ENCODE data around the gene SNAPC3.
"Not testable (repeated sequence)": the region's sequence is repeated elsewhere in the genome, so short reads cannot be mapped to it uniquely, and the experiment has no call there.

Gene SNAPC3

DNA sequence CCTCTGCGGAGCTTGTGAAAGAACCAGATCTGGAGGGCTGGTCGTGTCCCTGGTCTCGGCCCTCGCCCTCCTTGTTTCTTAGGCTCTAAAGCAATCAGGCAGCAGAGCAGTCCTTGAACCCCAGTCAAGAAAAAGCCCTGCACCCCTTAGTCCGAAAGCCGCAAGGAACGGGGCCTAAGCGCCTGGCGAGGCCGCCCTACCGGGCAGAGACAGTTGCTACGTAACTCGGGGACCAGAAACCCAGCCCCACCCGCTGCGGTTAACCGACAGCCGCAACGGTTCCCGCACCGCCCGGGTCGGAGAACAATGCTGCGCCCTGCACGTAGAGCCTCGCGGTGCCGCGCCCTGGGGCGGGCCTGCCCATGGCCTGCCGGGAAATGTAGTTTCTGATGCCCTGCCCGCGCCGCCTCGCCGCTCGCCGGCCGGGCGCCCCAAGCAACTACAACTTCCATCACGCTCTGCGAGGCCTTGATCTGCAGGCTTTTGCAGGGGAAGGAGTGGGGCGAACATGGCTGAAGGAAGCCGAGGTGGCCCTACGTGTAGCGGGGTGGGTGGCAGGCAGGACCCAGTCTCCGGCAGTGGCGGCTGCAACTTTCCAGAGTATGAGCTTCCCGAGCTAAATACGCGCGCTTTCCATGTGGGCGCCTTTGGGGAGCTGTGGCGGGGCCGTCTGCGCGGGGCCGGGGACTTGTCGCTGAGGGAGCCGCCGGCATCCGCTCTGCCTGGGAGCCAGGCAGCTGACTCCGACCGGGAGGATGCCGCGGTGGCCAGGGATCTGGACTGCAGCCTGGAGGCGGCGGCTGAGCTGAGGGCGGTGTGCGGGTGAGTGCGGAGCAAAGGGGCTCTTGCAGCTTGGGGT is at the start of gene SNAPC3:
TSS of gene SNAPC3 (plus strand) at position 505 of the 859 bp plus-strand sequence. CDS start at position 509, 4 bp downstream.
- peak; percentile 82 for DNase-seq (ENCODE audit: low read depth)

DNA sequence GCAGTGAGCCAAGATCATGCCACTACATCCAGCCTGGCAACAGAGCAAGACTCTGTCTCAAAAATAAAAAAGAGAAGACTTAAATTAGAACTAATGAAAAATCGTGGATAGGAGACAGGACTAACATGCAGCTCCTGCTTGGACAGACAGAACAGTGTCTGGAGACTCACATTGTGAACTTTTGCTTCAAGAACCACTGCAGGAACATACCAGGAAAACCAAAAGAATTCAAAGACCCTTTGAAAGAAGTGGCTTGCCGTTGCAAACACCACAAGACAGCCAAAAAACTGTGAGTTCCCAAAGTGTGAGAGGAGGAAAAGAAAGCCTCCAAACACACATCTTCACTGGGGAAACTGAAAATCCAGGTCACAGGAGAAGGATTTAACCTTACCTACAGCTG is 48.8 kb upstream of the SNAPC3 start:
- no peak for DNase-seq (ENCODE audit: low read depth)

DNA sequence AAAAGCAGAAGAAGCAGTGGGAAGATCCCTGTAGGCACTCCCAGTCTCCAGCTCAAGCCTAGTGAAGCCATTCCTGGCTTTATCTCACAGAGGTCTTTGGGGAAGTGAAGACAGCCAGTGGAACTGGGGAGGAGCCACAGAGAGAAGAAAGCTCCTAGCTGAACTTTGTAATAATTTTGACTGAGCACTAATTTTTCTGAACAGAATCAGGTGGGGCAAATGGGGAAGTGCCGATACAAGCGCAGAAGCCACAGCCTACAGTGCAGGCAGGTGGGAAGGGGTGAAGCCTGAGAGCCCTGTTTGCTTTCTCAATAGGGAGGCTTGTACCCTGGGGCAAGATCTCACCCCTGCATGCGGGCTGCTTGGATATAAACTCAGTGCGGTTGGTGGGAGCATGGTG is 48.4 kb upstream of the SNAPC3 start:
- DNase-seq (ENCODE audit: low read depth) = no peak

DNA sequence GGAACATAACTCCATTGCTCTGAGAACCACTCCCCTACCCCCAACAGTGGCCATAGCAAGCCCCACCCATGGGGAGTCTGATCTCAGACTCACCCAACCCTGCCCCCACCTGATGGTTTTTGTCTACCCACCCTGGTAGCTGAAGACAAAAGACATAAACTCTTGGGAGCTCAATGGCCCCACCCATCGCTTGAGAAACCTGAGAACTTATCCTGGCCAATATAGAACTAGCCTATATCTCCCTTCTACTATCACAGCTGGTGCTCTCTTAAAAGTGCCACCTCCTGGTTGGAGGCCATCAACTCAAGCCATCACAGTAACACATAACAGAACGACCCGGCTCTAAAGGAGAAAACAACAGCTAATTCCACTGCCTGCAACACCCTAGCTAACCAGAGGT is 47.9 kb upstream of the SNAPC3 start:
- DNase-seq (ENCODE audit: low read depth) = no peak

DNA sequence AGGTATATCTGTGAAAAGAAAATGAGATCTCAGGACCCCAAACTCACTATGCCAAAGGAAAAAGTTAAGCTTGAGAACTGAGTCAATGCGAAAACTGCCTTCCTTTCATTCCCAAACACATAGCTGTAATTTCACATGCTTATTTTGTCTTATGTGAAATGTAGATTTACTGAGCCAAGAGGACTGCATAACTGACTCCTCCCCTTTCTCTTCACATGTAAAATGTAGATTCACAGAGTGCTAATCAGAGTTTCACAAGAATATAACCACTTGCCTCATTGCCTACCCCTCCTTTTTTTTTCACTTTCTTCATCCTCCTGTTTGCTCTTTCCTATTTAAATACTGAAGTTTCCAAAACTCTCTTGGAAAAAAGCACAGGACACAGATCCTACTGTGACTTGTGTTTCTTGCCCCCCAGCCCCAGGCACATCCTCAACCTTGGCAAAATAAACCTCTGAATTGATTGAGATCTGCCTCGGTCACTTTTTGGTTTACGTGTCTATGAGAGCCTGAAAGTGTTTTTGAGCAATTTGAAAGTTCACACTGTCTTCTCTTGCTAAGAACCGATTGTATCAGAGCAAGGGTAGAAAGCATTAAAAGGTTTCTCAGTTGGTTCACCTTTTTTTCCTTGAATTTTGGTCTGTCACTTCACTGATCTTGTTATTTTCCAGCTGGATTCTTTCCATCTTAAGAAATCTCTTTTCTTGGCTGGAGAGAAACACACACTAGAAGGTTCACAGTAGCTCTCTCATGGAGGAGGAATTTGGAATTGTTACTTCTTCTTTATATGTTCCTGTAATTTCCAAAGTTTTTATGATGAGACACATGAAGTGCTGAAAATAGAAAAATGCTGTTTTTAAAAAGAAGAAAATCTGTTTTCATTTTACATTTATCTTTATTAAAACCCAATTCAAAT is 44.8 kb upstream of the SNAPC3 start:
- no peak for DNase-seq (ENCODE audit: low read depth)

GRCh38 chr9:15379317-15379716 is 43.4 kb upstream of the SNAPC3 start:
- DNase-seq (ENCODE audit: low read depth) = not testable (repeated sequence)

- DNase-seq (ENCODE audit: low read depth) = not testable (repeated sequence)
These were observed 42.8 kb upstream of the SNAPC3 start for GRCh38 chr9:15379888-15380287.

- no peak for DNase-seq (ENCODE audit: low read depth)
These were observed 41.2 kb upstream of the SNAPC3 start for GRCh38 chr9:15381491-15381890.

- no peak for DNase-seq (ENCODE audit: low read depth)
These were observed 36.2 kb upstream of the SNAPC3 start for GRCh38 chr9:15386465-15386864.

GRCh38 chr9:15389173-15389572 is 33.5 kb upstream of the SNAPC3 start:
- no peak for DNase-seq (ENCODE audit: low read depth)

DNA sequence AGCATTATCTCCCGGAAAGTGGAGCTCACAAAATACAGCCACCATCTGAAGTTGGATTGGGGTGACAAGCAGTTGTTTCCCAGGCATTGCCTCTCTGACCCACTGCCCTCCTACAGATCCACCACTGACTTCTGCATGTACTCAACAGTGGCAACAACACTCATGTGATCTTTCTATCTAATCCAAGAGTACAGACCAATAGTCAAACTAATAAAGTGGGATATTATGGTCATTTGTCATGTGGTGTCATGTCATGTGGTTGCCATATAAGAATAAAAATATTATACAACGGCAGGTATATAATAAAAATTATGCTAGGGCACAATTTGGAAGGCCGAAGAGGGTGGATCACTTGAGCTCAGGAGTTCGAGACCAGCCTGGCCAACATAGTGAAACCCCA is 33.0 kb upstream of the SNAPC3 start:
- DNase-seq (ENCODE audit: low read depth) = no peak

DNA sequence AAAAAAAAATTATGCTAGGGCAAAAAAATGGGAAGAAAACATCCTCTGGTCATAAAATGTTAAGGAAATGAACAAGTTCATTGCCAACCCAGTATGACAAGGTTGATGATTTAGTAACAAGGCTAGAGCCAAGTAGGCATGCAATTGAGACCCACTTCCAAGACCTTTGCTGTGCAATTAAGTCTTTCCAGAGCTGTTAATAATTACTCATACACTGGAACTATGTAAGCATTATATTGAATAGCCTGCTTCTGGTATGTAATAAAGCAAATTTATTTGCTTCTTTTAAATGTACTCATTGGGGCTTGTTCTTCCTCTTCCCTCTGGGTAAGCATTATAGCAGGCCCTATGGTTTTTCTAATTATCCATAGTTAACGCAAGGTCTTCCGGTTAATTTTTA is 32.5 kb upstream of the SNAPC3 start:
- DNase-seq (ENCODE audit: low read depth) = no peak

DNA sequence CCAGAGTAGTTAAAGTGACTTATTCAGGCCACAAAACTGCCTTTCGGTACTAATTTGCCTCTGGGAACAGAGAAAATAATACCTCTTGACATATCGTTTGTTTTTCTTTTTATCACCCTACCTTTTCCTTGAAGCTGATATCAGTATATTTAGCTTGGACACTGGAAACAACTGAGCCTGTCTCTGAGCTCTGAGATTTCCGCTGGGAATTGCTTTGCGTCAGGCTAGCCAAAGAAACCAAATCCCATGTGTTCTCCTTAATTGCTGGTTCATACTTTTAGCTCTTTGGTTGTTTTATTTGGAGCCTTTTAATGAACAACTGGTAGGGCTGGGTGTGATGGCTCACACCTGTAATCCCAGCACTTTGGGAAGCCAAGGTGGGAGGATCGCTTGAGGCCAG is 30.3 kb upstream of the SNAPC3 start:
- DNase-seq (ENCODE audit: low read depth) = no peak

DNA sequence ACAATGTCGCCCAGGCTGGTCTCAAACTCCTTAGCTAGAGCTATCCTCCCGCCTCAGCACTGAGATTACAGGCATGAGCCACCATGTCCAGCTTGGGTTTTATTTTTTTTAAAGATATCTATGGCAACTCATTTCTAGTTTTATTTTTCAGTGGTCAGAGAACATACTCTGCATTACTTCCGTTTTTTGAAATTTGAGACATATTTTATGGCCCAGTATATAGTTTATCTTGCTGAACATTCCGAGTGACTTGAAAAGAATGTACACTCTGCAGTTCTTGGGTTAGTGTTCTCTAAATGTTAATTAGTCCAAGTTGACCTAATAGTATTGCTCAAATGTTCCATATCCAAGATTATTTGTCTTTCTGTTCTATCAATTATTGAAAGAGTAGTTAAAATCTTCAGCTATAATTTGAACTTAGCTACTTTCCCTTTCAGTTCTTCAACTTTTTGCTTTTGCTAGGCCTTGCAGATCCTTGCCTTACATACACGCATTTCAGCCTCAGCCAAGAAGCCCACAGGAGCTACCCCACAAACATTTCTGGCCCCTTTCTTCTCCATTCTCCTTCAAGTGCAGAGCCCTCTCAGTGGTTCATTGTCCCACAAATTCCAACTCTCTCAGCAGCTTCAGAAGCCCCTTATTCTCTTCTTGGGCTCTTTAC is 22.3 kb upstream of the SNAPC3 start:
- DNase-seq (ENCODE audit: low read depth) = no peak

- DNase-seq (ENCODE audit: low read depth) = no peak
These were observed 21.4 kb upstream of the SNAPC3 start for GRCh38 chr9:15401266-15401665.

DNA sequence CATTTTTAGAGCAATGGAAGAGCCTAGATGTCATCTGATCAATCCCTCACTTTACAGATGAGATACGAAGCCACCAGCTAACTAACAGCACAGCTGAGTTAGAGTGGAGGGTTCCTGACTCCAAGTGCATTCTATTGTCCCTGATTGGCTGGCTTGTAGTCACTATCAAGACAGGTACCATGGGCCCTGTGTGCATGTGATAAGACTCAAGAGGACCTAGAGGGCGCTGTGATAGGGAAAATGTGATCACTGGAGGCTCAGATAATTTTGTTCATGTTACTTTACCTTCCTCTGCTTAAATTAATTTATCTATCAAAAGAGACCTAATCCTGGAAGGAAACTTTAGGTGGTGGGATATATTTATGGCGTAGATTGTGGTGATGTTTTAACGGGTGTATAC is 19.5 kb upstream of the SNAPC3 start:
- DNase-seq (ENCODE audit: low read depth) = no peak

DNA sequence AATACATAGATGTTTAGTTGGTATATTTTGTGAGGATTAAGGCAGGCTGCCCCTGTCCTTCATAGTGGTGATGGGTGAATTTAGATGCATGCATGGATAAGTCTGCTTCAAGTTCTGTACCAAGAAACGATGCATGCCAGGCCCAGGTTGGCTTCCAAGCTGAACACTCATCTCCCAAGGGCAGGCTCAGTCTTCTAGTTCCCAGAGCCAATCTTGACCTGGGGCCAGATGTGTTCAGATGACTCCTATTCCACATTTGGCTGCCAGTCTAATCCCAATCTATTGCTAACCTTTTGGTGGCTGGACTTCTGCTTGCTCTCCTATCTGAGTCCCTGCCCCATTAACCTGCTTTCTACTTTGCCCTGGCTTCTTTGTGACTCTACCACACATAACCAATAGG is 18.5 kb upstream of the SNAPC3 start:
- no peak for DNase-seq (ENCODE audit: low read depth)

- DNase-seq (ENCODE audit: low read depth) = peak; percentile 17
These were observed 5.8 kb upstream of the SNAPC3 start for GRCh38 chr9:15416880-15417279.

DNA sequence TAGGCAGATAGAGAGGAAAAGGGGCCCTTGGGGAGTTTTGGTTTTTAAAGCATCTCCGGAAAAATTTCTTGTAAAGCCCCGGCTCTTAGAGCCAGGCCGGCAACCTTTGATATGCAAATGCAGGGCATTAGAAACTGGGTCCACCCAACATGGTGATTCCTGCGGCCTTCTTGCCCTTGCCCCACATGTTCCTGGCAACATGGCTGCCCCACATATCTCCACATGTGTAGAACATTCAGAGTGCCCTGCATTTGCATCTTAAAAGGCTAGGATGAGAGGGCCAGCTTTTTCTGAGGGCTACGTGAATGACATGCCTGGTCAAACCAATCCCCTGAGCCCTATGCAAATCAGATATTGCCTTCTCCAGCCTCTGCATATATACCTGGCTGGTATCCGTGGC is 5.0 kb upstream of the SNAPC3 start:
- DNase-seq (ENCODE audit: low read depth) = no peak

GRCh38 chr9:15420796-15421195 is 1.9 kb upstream of the SNAPC3 start:
- DNase-seq (ENCODE audit: low read depth) = no peak

- no peak for DNase-seq (ENCODE audit: low read depth)
These were observed 1.1 kb upstream of the SNAPC3 start for GRCh38 chr9:15421532-15421931.

GRCh38 chr9:15421990-15422371 is 695 bp upstream of the SNAPC3 start:
- DNase-seq (ENCODE audit: low read depth) = no peak
